ENCODE data around the gene GAK.
"Not testable (repeated sequence)": the region's sequence is repeated elsewhere in the genome, so short reads cannot be mapped to it uniquely, and the experiment has no call there.

Gene GAK

DNA sequence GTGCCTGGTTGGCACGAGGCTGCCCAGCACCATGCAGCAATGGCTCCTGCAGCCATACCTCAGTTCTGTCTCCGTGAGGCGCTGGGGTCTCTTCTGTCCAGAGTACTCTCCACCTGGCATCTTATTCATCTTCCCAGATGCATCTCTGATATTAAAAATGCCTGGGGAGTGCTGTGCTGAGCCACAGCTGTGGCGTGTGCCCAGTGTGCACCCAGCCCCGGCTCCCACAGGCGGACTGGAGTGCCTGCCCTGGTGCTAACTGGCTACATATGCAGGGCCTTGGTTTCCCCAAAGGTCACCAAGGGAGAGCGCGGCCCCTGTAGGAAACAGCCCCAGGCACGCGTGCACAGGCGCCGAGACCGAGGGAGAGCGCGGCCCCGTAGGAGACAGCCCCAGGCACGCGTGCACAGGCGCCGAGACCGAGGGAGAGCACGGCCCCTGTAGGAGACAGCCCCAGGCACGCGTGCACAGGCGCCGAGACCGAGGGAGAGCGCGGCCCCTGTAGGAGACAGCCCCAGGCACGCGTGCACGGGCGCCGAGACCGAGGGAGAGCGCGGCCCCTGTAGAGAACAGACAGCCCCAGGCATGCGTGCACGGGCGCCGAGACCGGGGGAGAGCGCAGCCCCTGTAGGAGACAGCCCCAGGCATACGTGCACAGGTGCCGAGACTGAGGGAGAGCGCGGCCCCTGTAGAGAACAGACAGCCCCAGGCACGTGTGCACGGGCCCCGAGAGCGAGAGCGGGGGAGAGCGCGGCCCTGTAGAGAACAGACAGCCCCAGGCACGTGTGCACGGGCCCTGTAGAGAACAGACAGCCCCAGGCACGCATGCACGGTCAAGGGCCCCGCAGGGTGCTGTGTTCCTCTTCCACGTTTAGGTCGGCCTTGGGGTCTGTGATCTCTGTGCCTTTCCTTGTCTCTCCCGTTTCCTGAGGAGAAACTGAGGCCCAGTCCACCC, 14.7 kb upstream of the GAK start:
- TF ChIP-seq, protein P1, sequence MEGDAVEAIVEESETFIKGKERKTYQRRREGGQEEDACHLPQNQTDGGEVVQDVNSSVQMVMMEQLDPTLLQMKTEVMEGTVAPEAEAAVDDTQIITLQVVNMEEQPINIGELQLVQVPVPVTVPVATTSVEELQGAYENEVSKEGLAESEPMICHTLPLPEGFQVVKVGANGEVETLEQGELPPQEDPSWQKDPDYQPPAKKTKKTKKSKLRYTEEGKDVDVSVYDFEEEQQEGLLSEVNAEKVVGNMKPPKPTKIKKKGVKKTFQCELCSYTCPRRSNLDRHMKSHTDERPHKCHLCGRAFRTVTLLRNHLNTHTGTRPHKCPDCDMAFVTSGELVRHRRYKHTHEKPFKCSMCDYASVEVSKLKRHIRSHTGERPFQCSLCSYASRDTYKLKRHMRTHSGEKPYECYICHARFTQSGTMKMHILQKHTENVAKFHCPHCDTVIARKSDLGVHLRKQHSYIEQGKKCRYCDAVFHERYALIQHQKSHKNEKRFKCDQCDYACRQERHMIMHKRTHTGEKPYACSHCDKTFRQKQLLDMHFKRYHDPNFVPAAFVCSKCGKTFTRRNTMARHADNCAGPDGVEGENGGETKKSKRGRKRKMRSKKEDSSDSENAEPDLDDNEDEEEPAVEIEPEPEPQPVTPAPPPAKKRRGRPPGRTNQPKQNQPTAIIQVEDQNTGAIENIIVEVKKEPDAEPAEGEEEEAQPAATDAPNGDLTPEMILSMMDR (IDR thresholded peaks at IDR 0.05; ENCODE audit: control insufficient read depth, insufficient read depth, low read depth, low read length, missing control alignments): no peak
- no peak for DNase-seq (ENCODE audit: low read depth)

DNA sequence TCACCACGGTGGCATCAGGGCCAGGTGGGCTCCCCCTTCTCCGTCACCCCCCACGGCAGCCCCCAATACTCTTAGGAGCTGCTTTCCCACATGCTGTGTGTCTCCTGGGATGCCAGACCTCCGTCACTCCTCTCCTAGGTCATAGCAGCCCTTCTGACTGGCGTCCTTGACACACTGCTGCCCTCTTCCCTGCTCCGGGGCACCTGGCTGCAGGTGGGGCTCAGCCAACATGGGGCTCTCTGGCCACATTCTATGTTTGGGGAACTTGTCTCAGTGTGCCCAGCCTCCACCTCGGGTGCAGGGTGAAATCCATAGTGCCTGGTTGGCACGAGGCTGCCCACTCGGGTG, 14.0 kb upstream of the GAK start:
- TF ChIP-seq, protein P1 (IDR thresholded peaks at IDR 0.05; ENCODE audit: control insufficient read depth, insufficient read depth, low read depth, low read length, missing control alignments): no peak
- no peak for DNase-seq (ENCODE audit: low read depth)
- H3K4me3 ChIP-seq (ENCODE audit: control insufficient read depth, low read depth, low read length): no peak overlapping the region

More for the DNA sequence above, 14.7 kb upstream of the GAK start:
- no peak overlapping the region for H3K4me3 ChIP-seq (ENCODE audit: control insufficient read depth, low read depth, low read length)

DNA sequence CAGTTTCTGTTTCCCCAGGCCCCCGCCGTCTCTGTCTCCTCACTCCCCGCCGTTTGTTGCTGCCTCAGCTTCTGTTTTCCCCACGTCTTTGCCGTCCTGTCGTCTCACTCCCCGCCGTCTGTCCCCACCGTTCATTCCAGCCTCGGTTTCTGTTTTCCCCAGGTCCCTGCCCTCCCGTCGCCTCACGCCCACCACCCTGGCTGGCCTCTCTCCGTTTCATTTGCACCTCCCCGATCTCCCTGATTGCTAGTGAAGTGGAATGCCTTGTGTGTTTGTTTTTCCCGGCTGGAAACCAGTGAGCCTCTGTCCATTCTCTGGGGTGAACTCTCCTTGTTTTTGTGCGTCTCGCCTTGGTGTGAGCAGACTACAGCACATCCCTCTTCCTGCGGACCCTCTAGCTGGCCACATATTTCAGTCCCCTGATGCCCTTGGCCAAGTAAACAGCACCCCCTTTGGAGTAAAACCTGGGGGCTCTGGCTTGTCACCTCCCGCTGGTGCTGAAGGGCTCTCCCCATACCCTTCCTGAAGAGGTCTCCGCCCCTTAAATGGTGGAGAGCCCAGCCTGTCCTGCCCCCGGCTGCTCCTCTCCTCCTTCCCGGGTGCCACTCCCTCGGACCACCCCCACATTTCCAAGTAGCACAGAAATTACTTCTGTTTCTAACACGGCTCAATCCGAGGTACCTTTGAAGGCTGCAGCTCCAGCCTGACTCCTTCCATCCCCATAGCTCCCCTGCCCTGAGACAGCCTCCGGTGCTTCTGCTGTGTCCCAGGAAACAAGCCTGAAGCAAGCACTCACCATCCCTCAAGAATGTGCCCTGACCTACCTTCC, 13.4 kb upstream of the GAK start:
- TF ChIP-seq, protein P1 (IDR thresholded peaks at IDR 0.05; ENCODE audit: control insufficient read depth, insufficient read depth, low read depth, low read length, missing control alignments): no peak

DNA sequence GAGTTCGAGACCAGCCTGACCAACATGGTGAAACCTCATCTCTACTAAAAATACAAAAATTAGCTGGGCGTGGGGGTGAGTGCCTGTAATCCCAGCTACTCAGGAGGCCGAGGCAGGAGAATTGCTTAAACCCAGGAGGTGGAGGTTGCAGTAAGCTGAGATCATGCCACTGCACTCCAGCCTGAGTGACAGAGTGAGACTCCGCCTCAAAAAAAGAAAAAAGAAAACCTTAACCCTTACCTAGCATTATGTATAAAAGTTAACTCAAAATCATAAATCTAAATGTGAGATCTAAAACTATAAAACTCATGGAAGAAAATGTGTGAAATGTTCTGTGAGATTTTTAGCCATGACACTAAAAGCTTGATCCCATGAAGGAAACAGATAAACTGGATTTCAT, 7.4 kb upstream of the GAK start:
- not testable (repeated sequence) for DNase-seq (ENCODE audit: low read depth); H3K4me3 ChIP-seq (ENCODE audit: control insufficient read depth, low read depth, low read length)

More for the DNA sequence above, 13.4 kb upstream of the GAK start:
- H3K4me3 ChIP-seq (ENCODE audit: control insufficient read depth, low read depth, low read length): no peak overlapping the region
- DNase-seq (ENCODE audit: low read depth): no peak

DNA sequence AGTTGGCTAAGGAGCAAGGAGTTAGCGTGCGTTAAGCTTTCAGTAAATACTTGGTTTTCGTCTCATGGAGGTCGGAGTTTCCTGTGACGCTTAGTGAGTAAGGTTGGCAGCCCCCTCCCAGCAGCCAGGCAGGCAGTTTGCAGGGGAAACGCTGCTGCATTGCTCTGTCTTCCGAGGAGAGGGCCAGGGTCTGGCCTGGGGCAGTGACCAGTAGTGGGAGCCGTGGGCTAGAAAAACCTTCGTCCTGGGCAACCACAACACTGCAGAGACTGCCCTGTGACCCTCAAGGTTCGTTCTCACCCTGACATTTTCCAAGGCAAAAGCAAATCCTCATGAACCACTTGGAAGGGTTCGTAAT, 576 bp upstream of the GAK start:
- peak overlapping the region; percentile 99 for H3K4me3 ChIP-seq (ENCODE audit: control insufficient read depth, low read depth, low read length)
- no peak for DNase-seq (ENCODE audit: low read depth)
- TF ChIP-seq, protein P1 (IDR thresholded peaks at IDR 0.05; ENCODE audit: control insufficient read depth, insufficient read depth, low read depth, low read length, missing control alignments): no peak

DNA sequence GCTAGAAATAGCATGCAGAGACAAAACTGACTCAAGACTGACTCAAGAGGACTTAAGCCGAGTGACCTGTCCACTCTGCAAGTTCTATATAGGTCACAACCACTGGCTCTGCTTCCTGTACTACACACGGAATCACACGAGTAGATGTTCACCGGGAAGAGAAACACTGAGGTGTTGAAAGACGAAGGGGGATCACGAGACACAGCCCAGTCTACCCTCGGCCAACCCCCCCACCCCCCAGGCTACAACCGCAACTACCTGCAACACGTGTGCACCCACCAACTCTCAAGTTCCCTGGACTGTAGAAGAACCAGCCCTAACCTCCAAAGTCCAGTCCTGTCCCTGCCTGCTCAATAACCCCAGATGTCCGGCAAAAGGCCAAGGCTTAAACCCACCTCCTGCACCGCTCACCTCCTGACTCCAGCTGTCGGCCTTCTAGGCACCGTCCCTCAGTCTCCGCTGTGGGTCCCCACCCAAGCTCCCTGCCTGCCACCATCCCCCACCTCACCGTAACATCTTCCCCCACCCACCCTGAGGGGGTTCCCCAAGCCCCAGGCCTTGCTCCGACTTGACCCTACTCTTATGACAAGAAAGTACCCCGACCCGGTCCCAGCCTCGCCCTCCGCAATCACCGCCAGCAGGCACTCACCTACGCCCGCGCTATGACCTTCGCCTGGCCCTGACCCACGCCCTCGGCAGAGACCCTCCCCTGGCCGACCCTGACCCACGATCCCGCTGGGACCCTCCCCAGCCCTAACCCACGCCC, 739 bp downstream of the GAK start:
- TF ChIP-seq, protein P1 (IDR thresholded peaks at IDR 0.05; ENCODE audit: control insufficient read depth, insufficient read depth, low read depth, low read length, missing control alignments): no peak
- DNase-seq (ENCODE audit: low read depth): peak; percentile 43

More for the DNA sequence above, 739 bp downstream of the GAK start:
- H3K4me3 ChIP-seq (ENCODE audit: control insufficient read depth, low read depth, low read length): peak overlapping the region; percentile 99

All from AG09309 (cell line).